Measurements from ENCODE around the gene THG1L. TPM values are rescaled to one million over a fixed set of nuclear protein-coding genes. Genes with fewer than 3 reads are reported as not detected.

The THG1L gene
- total RNA-seq, 1 donor from 2014 or later, result 3.4 TPM

GRCh38 chr5:157709346-157709745, 21.9 kb upstream of the THG1L start:
- H3K27ac Mint-ChIP-seq (ENCODE audit: unreplicated experiment), result no peak overlapping the region
- H3K9me3 Mint-ChIP-seq (ENCODE audit: unreplicated experiment), result no peaks in the 10 kb centered on the region
- no peaks in the 10 kb centered on the region for H3K4me1 Mint-ChIP-seq (ENCODE audit: low read depth, unreplicated experiment)
- no peak for DNase-seq
- no peaks in the 10 kb centered on the region for H3K36me3 Mint-ChIP-seq (ENCODE audit: unreplicated experiment)
- H3K4me3 Mint-ChIP-seq (ENCODE audit: unreplicated experiment), result no peak overlapping the region
- H3K27me3 Mint-ChIP-seq (ENCODE audit: unreplicated experiment), result peaks cover 2% of the 10 kb centered on the region
- TF ChIP-seq CTCF (IDR thresholded peaks at IDR 0.05; ENCODE audit: partially characterized antibody, unreplicated experiment), result no peak

GRCh38 chr5:157710431-157710830, 20.8 kb upstream of the THG1L start:
- no peak overlapping the region for H3K27ac Mint-ChIP-seq (ENCODE audit: unreplicated experiment)
- H3K27me3 Mint-ChIP-seq (ENCODE audit: unreplicated experiment), result peaks cover 2% of the 10 kb centered on the region

GRCh38 chr5:157710882-157711281, 20.3 kb upstream of the THG1L start:
- no peaks in the 10 kb centered on the region for H3K9me3 Mint-ChIP-seq (ENCODE audit: unreplicated experiment)
- no peak for DNase-seq
- H3K4me1 Mint-ChIP-seq (ENCODE audit: low read depth, unreplicated experiment), result no peaks in the 10 kb centered on the region
- H3K27me3 Mint-ChIP-seq (ENCODE audit: unreplicated experiment), result peaks cover 2% of the 10 kb centered on the region
- no peak overlapping the region for H3K4me3 Mint-ChIP-seq (ENCODE audit: unreplicated experiment)
- H3K36me3 Mint-ChIP-seq (ENCODE audit: unreplicated experiment), result no peaks in the 10 kb centered on the region
- TF ChIP-seq CTCF (IDR thresholded peaks at IDR 0.05; ENCODE audit: partially characterized antibody, unreplicated experiment), result no peak
- no peak overlapping the region for H3K27ac Mint-ChIP-seq (ENCODE audit: unreplicated experiment)

More at GRCh38 chr5:157710431-157710830, 20.8 kb upstream of the THG1L start:
- no peak for TF ChIP-seq CTCF (IDR thresholded peaks at IDR 0.05; ENCODE audit: partially characterized antibody, unreplicated experiment)
- Mint-ChIP-seq H3K4me3 (ENCODE audit: unreplicated experiment) (no peak overlapping the region), H3K9me3 (ENCODE audit: unreplicated experiment) (no peaks in the 10 kb centered on the region), H3K4me1 (ENCODE audit: low read depth, unreplicated experiment) (no peaks in the 10 kb centered on the region), H3K36me3 (ENCODE audit: unreplicated experiment) (no peaks in the 10 kb centered on the region)
- no peak for DNase-seq

- H3K9me3 Mint-ChIP-seq (ENCODE audit: unreplicated experiment), result no peaks in the 10 kb centered on the region
- no peak overlapping the region for H3K27ac Mint-ChIP-seq (ENCODE audit: unreplicated experiment)
- no peak overlapping the region for H3K4me3 Mint-ChIP-seq (ENCODE audit: unreplicated experiment)
- H3K36me3 Mint-ChIP-seq (ENCODE audit: unreplicated experiment), result no peaks in the 10 kb centered on the region
- H3K27me3 Mint-ChIP-seq (ENCODE audit: unreplicated experiment), result peaks cover 2% of the 10 kb centered on the region
- DNase-seq, result no peak
- TF ChIP-seq CTCF (IDR thresholded peaks at IDR 0.05; ENCODE audit: partially characterized antibody, unreplicated experiment), result no peak
- no peaks in the 10 kb centered on the region for H3K4me1 Mint-ChIP-seq (ENCODE audit: low read depth, unreplicated experiment)
Observed at GRCh38 chr5:157713830-157714595, 17.2 kb upstream of the THG1L start.

GRCh38 chr5:157714596-157714864, 16.7 kb upstream of the THG1L start:
- no peak for DNase-seq
- peaks cover 2% of the 10 kb centered on the region for H3K27me3 Mint-ChIP-seq (ENCODE audit: unreplicated experiment)
- no peaks in the 10 kb centered on the region for H3K36me3 Mint-ChIP-seq (ENCODE audit: unreplicated experiment)
- no peak overlapping the region for H3K27ac Mint-ChIP-seq (ENCODE audit: unreplicated experiment)
- H3K4me3 Mint-ChIP-seq (ENCODE audit: unreplicated experiment), result no peak overlapping the region
- H3K4me1 Mint-ChIP-seq (ENCODE audit: low read depth, unreplicated experiment), result no peaks in the 10 kb centered on the region
- no peaks in the 10 kb centered on the region for H3K9me3 Mint-ChIP-seq (ENCODE audit: unreplicated experiment)
- no peak for TF ChIP-seq CTCF (IDR thresholded peaks at IDR 0.05; ENCODE audit: partially characterized antibody, unreplicated experiment)

Measured in glutamatergic neuron (in vitro differentiated cells).